ENCODE data around the gene NUDT16L1. TPM values are rescaled to one million over a fixed set of nuclear protein-coding genes. Genes with fewer than 3 reads are reported as not detected.
"Not testable (repeated sequence)": the region's sequence is repeated elsewhere in the genome, so short reads cannot be mapped to it uniquely, and the experiment has no call there.

The NUDT16L1 gene
- total RNA-seq, 1 donor from 2014 or later: 43.7 TPM

- DNase-seq (ENCODE audit: low spot score): peak; percentile 93
- intact Hi-C loops (cut with DNase I): loop anchor here (2.0 to 10.0 kb wide), 4 partner anchors 34 to 220 kb away; partner anchors contain the start of genes GLYR1, ROGDI, SEC14L5 and UBN1
Observed at GRCh38 chr16:4734730-4735535, 41.6 kb downstream of the NUDT16L1 start.

GRCh38 chr16:4736546-4736945 is 43.2 kb downstream of the NUDT16L1 start:
- intact Hi-C loops (cut with DNase I): loop anchor here (10.0 kb wide), 3 partner anchors 68 to 218 kb away; partner anchors contain the start of genes GLYR1, ROGDI, SEC14L5 and UBN1

DNA sequence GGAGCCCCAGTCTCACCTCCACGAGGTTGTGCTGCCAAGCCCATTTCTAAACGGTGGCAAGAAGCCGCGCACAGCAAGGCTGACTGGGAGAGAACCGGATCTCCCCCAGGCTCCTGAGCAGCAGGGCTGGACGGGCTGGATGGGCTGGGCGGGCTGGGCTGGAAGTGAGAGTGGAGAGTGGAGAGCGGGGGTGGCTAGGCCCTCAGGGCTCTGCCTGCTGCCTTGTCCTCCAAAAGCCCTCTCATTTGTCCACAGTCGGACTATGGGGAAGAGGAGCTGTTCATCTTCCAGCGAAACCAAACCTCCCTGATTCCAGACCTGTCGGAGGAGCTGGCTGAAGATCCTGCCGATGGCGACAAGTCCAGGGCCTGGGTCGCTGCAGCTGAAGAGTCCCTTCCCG is 44.2 kb downstream of the NUDT16L1 start:
- DNase-seq (ENCODE audit: low spot score): no peak
- intact Hi-C loops (cut with DNase I): loop anchor here (10.0 kb wide), 3 partner anchors 67 to 217 kb away; partner anchors contain the start of genes GLYR1, ROGDI, SEC14L5 and UBN1

More at GRCh38 chr16:4736546-4736945, 43.2 kb downstream of the NUDT16L1 start:
- DNase-seq (ENCODE audit: low spot score): no peak

GRCh38 chr16:4738370-4738769 is 45.0 kb downstream of the NUDT16L1 start:
- not testable (repeated sequence) for DNase-seq (ENCODE audit: low spot score)
- intact Hi-C loops (cut with DNase I): loop anchor here (10.0 kb wide), 3 partner anchors 66 to 216 kb away; partner anchors contain the start of genes GLYR1, ROGDI, SEC14L5 and UBN1

GRCh38 chr16:4743226-4743878 is 50.0 kb downstream of the NUDT16L1 start:
- intact Hi-C loops (cut with DNase I): no loop called here
- no peak for DNase-seq (ENCODE audit: low spot score)

DNA sequence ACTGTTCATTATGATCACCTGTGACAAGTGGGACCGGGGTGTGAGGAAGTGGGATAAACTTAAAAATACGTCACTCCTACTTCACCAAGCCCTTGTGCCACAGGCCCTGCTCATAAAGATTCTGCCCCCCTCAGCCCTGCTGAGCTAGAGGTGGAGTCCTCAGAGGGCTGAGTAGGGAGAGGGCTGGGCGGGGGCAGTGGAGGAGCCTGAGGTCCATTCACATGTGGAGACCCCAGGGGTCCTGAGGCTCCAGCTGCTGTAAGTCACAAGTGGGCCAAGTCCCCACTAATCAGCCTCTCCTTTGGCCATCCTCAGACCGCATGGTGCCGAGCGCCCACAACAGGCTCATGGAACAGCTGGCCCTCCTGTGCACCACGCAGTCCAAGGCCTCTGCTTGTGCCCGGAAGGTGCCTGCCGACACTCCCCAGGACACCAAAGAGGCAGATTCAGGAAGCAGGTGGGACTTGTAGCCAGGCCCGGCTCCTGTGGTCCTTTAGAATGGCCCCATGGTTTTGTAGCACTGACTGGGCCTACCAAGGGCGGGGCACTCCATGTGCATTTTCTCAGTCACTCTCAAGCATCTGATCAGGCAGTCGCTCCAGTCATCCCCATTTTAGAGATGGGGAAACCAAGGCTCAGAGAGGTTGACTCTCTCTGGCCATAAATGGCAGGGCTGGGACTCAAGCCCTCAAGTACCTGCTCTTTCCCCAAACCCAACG is 51.4 kb downstream of the NUDT16L1 start:
- intact Hi-C loops (cut with DNase I): no loop called here
- DNase-seq (ENCODE audit: low spot score): no peak

DNA sequence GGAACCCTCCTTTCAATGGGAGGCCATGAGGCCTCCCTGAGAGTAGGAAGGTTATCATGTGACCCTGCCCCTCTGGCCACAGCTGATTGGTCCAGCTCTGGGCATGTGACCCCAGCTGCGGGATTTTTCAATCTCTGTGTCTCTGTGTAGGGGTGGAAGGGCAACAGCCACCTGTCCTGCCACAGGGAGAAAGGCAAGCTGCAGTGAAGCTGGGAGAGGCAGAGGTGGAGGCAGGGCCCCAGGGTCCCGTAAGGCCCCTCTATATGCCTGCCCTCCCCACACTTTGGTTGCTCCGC is 51.9 kb downstream of the NUDT16L1 start:
- intact Hi-C loops (cut with DNase I): no loop called here
- no peak for DNase-seq (ENCODE audit: low spot score)

Small RNA genes within 50 kb of the gene (microRNA-seq; reads per million reads assigned to microRNA genes)
- gene MIR6769A: not detected

Other genes with a start within 250 kb of the NUDT16L1 start
- 7.3 TPM for gene NMRAL1, start 218.9 kb upstream of the NUDT16L1 start, total RNA-seq
- 69.1 TPM for gene HMOX2, start 217.2 kb upstream of the NUDT16L1 start, total RNA-seq
- 42.1 TPM for gene CDIP1, start 154.8 kb upstream of the NUDT16L1 start, total RNA-seq
- 0.11 TPM for gene C16orf96, start 137.2 kb upstream of the NUDT16L1 start, total RNA-seq
- 25.1 TPM for gene UBALD1, start 78.7 kb upstream of the NUDT16L1 start, total RNA-seq
- 45.3 TPM for gene MGRN1, start 68.7 kb upstream of the NUDT16L1 start, total RNA-seq
- gene ANKS3, start 40.7 kb downstream of the NUDT16L1 start, total RNA-seq: 9.9 TPM
- gene DNAAF8, start 41.0 kb downstream of the NUDT16L1 start, total RNA-seq: 0.65 TPM
- 7.2 TPM for gene ZNF500, start 73.6 kb downstream of the NUDT16L1 start, total RNA-seq
- gene SEPTIN12, start 94.8 kb downstream of the NUDT16L1 start, total RNA-seq: not detected
- gene SMIM22, start 101.8 kb downstream of the NUDT16L1 start, total RNA-seq: not detected
- 69.9 TPM for gene ROGDI, start 109.1 kb downstream of the NUDT16L1 start, total RNA-seq
- gene GLYR1, start 153.7 kb downstream of the NUDT16L1 start, total RNA-seq: 64.9 TPM
- gene UBN1, start 153.9 kb downstream of the NUDT16L1 start, total RNA-seq: 23.6 TPM
- 5.6 TPM for gene PPL, start 243.6 kb downstream of the NUDT16L1 start, total RNA-seq